H1 (cell line): ENCODE measurements around the gene TATDN2. TPM values are rescaled to one million over a fixed set of nuclear protein-coding genes. Genes with fewer than 3 reads are reported as not detected.

Experiments
- CTCF ChIA-PET: fragments of 300-600 bp; sonication (Branson Sonifier 250); formaldehyde crosslinking; loops from one replicate; lab custom pipeline; 2021; ENCODE audit not compliant: partially characterized antibody; lab: Charles Lee
- POLR2A ChIA-PET: fragments of 300-600 bp; sonication (Branson Sonifier 250); formaldehyde crosslinking; loops from one replicate; lab custom pipeline; 2021; ENCODE audit warnings: inconsistent platforms; ENCODE audit not compliant: partially characterized antibody; lab: Charles Lee
- DNase-seq, 2 experiments: peaks; one replicate each; pipeline versions ENCODE4 v3.0.0 to v3.0.0-alpha.2; 2010 to 2022; ENCODE audit warnings: low spot score in 2 of 2, low read depth in 1 of 2, mixed read lengths in 1 of 2
- FAIRE-seq: peaks from 2 replicates; lab custom pipeline; 2011; peaks lifted over from hg19 to GRCh38; lab: Jason Lieb, UNC
- H2AFZ ChIP-seq: 2 replicates; pipeline ENCODE4 v1.8.1; 2012; ENCODE audit warnings: low read length, inconsistent platforms
- H2AK5ac ChIP-seq: 2 replicates; pipeline ENCODE4 v1.6.1; 2013; ENCODE audit warnings: low read depth, low read length
- H2BK120ac ChIP-seq: replicated peaks from 2 replicates; pipeline ENCODE3; 2013; ENCODE audit warnings: low read depth, low read length, inconsistent platforms
- H2BK12ac ChIP-seq: 2 replicates; pipeline ENCODE4 v1.6.1; 2013; ENCODE audit warnings: low read depth, low read length
- H2BK15ac ChIP-seq: 2 replicates; pipeline ENCODE4 v1.6.1; 2013; ENCODE audit warnings: low read length
- H2BK20ac ChIP-seq: 2 replicates; pipeline ENCODE4 v1.6.1; 2013; ENCODE audit warnings: low read length
- H2BK5ac ChIP-seq: 2 replicates; pipeline ENCODE4 v1.6.1; 2013; ENCODE audit warnings: low read depth, low read length
- H3K14ac ChIP-seq: 2 replicates; pipeline ENCODE4 v1.6.1; 2013; ENCODE audit warnings: inconsistent platforms; ENCODE audit not compliant: insufficient read length
- H3K18ac ChIP-seq: 2 replicates; pipeline ENCODE4 v1.6.1; 2013; ENCODE audit warnings: low read length; ENCODE audit errors: extremely low read depth
- H3K23ac ChIP-seq: 2 replicates; pipeline ENCODE4 v1.6.1; 2013; ENCODE audit warnings: inconsistent platforms; ENCODE audit not compliant: insufficient read length
- H3K23me2 ChIP-seq: 2 replicates; pipeline ENCODE4 v1.6.1; 2013; ENCODE audit warnings: low read depth, low read length
- H3K27ac ChIP-seq: 2 replicates; pipeline ENCODE4 v1.6.1; 2011; ENCODE audit warnings: low read depth, low read length, inconsistent platforms
- H3K27me3 ChIP-seq, 4 experiments: replicated peaks in 1 of 4; 1 replicate in 1 of 4; 2 replicates in 3 of 4; pipeline versions ENCODE4 v1.6.1 to v1.8.1; 2011 to 2013; ENCODE audit warnings: low read length in 3 of 4, mild to moderate bottlenecking in 3 of 4, inconsistent platforms in 2 of 4, mixed read lengths in 2 of 4, moderate library complexity in 1 of 4; ENCODE audit not compliant: control insufficient read depth in 3 of 4, insufficient read depth in 3 of 4; ENCODE audit errors: extremely low read depth in 1 of 4
- H3K36me3 ChIP-seq, 4 experiments: 2 replicates each; pipeline versions ENCODE4 v1.6.1 to v1.8.1; 2011 to 2013; ENCODE audit warnings: mild to moderate bottlenecking in 4 of 4, low read length in 3 of 4, moderate library complexity in 2 of 4, control low read depth in 1 of 4, inconsistent platforms in 1 of 4; ENCODE audit not compliant: insufficient read depth in 4 of 4, control insufficient read depth in 2 of 4
- H3K4ac ChIP-seq: replicated peaks from 2 replicates; pipeline ENCODE3; 2013; ENCODE audit warnings: low read length, low read depth, mixed read lengths, inconsistent platforms; ENCODE audit not compliant: insufficient read length
- H3K4me1 ChIP-seq, 4 experiments: replicated peaks in 1 of 4; 1 replicate in 1 of 4; 2 replicates in 3 of 4; pipeline versions ENCODE4 v1.6.1 to v1.8.1; 2011 to 2013; ENCODE audit warnings: low read length in 3 of 4, inconsistent platforms in 2 of 4, mixed read lengths in 1 of 4; ENCODE audit not compliant: insufficient read depth in 4 of 4, control insufficient read depth in 3 of 4
- H3K4me2 ChIP-seq, 2 experiments: 2 replicates each; pipeline versions ENCODE4 v1.6.1 to v1.8.1; 2011 to 2013; ENCODE audit warnings: low read depth in 2 of 2, low read length in 2 of 2, control low read depth in 1 of 2, inconsistent platforms in 1 of 2, mild to moderate bottlenecking in 1 of 2; ENCODE audit not compliant: insufficient read depth in 1 of 2
- H3K4me3 ChIP-seq, 4 experiments: fragments of 200-600, 300-600 bp in 1 of 4; sonication (generic), shearing (Covaris generic), sonication (Bioruptor Twin) in 1 of 4; 2 replicates each; pipeline versions ENCODE4 v1.5.1 to v1.8.1; 2011 to 2016; ENCODE audit warnings: low read length in 4 of 4, low read depth in 3 of 4, control low read depth in 2 of 4, inconsistent platforms in 2 of 4, mild to moderate bottlenecking in 2 of 4, mixed read lengths in 1 of 4, moderate library complexity in 1 of 4; ENCODE audit not compliant: insufficient read depth in 2 of 4; ENCODE audit errors: extremely low read depth in 1 of 4
- H3K56ac ChIP-seq: replicated peaks from 2 replicates; pipeline ENCODE3; 2013; ENCODE audit warnings: low read depth, mild to moderate bottlenecking, mixed read lengths, low read length, inconsistent platforms; ENCODE audit not compliant: insufficient read length
- H3K79me1 ChIP-seq: 2 replicates; pipeline ENCODE4 v1.6.1; 2013; ENCODE audit warnings: low read depth, low read length, control low read depth
- H3K79me2 ChIP-seq, 2 experiments: 2 replicates each; pipeline versions ENCODE4 v1.6.1 to v1.8.1; 2012 to 2013; ENCODE audit warnings: low read length in 2 of 2, mild to moderate bottlenecking in 2 of 2, inconsistent platforms in 1 of 2; ENCODE audit not compliant: insufficient read depth in 2 of 2, control insufficient read depth in 1 of 2
- H3K9ac ChIP-seq, 4 experiments: replicated peaks in 1 of 4; 1 replicate in 1 of 4; 2 replicates in 3 of 4; pipeline versions ENCODE4 v1.6.1 to v1.8.1; 2011 to 2013; ENCODE audit warnings: low read depth in 3 of 4, low read length in 3 of 4, control low read depth in 2 of 4, mild to moderate bottlenecking in 2 of 4, moderate library complexity in 2 of 4, inconsistent platforms in 1 of 4; ENCODE audit errors: extremely low read depth in 1 of 4
- H3K9me3 ChIP-seq, 2 experiments: 2 replicates each; pipeline versions ENCODE4 v1.6.1 to v1.8.1; 2012 to 2013; ENCODE audit warnings: mild to moderate bottlenecking in 2 of 2, moderate library complexity in 2 of 2, control low read depth in 1 of 2, inconsistent platforms in 1 of 2, low read depth in 1 of 2, low read length in 1 of 2, mixed read lengths in 1 of 2; ENCODE audit not compliant: insufficient read depth in 2 of 2
- H4K20me1 ChIP-seq, 2 experiments: replicated peaks in 1 of 2; 2 replicates each; pipeline versions ENCODE3 to v1.8.1; 2011 to 2013; ENCODE audit warnings: inconsistent platforms in 2 of 2, low read length in 2 of 2, mild to moderate bottlenecking in 1 of 2; ENCODE audit not compliant: insufficient read depth in 2 of 2, control insufficient read depth in 1 of 2
- H4K5ac ChIP-seq: 2 replicates; pipeline ENCODE4 v1.6.1; 2013; ENCODE audit warnings: low read length, low read depth, mixed read lengths, inconsistent platforms; ENCODE audit not compliant: insufficient read length
- H4K8ac ChIP-seq: 2 replicates; pipeline ENCODE4 v1.8.0; 2013; ENCODE audit warnings: mild to moderate bottlenecking, moderate library complexity, low read length, inconsistent platforms; ENCODE audit not compliant: insufficient read depth; ENCODE audit errors: extremely low read depth
- H4K91ac ChIP-seq: replicated peaks from 2 replicates; pipeline ENCODE3; 2013; ENCODE audit warnings: low read length, mixed read lengths, inconsistent platforms; ENCODE audit not compliant: insufficient read length
- BCL11A ChIP-seq, 2 experiments: IDR thresholded peaks; one replicate each; pipeline ENCODE4 v1.6.1; 2011; ENCODE audit warnings: low read depth in 2 of 2, low read length in 2 of 2, mild to moderate bottlenecking in 2 of 2
- EZH2 ChIP-seq: fragments of 200-600 bp; sonication (generic); IDR thresholded peaks from 2 replicates; pipeline ENCODE4 v1.7.1; 2012; ENCODE audit warnings: low read depth, mild to moderate bottlenecking, moderate library complexity, low read length, inconsistent platforms; ENCODE audit not compliant: severe bottlenecking
- RBBP5 ChIP-seq: IDR thresholded peaks from 2 replicates; pipeline ENCODE4 v1.7.1; 2012; ENCODE audit warnings: low read depth, mild to moderate bottlenecking, inconsistent platforms, low read length, moderate library complexity, borderline replicate concordance
- RXRA ChIP-seq: IDR thresholded peaks from 2 replicates; pipeline ENCODE4 v1.6.1; 2011; ENCODE audit warnings: low read depth, mild to moderate bottlenecking, low read length, moderate library complexity; ENCODE audit not compliant: insufficient read depth
- TEAD4 ChIP-seq: IDR thresholded peaks from 2 replicates; pipeline ENCODE4 v1.6.1; 2012; ENCODE audit warnings: low read depth, low read length, inconsistent platforms, mixed read lengths
- YY1 ChIP-seq: IDR thresholded peaks from 2 replicates; pipeline ENCODE4 v1.6.1; 2011; ENCODE audit warnings: low read depth, mild to moderate bottlenecking, low read length
- ZNF274 ChIP-seq: IDR thresholded peaks from 2 replicates; pipeline ENCODE4 v1.7.0; 2012; ENCODE audit warnings: low read length, borderline replicate concordance; ENCODE audit errors: extremely low read depth
- WGBS, 2 experiments: shearing (Covaris generic) in 1 of 2; methylation state at CpG; one replicate each; pipeline versions ENCODE4 v1.1.6 to v1.1.7; 2013 to 2015; ENCODE audit warnings: low lambda C conversion rate in 2 of 2, mixed read lengths in 2 of 2, inconsistent platforms in 1 of 2, low coverage in 1 of 2, missing lambda C conversion rate in 1 of 2; ENCODE audit not compliant: insufficient replicate concordance in 2 of 2, insufficient coverage in 1 of 2, insufficient read length in 1 of 2; ENCODE audit errors: extremely low coverage in 1 of 2, missing lambda C conversion rate in 1 of 2; 5-methylcytosine and 5-hydroxymethylcytosine counted together
- polyA plus RNA-seq, 7 experiments: library from polyadenylated mRNA; depleted of rRNA in 3 of 7; stranded (reverse) in 5 of 7; unstranded in 2 of 7; fragments of >200 nt in 5 of 7; fragments of 200-250 nt in 2 of 7; gene quantifications; 1 replicate in 5 of 7; 2 replicates in 1 of 7; 4 replicates in 1 of 7; pipeline versions ENCODE4 v1.2.1 to v1.2.3, GENCODE V29; 2011 to 2013; ENCODE audit warnings: missing spikeins in 2 of 7, mixed read lengths in 2 of 7
- total RNA-seq: library from RNA; stranded (reverse); fragmentation: NEBNext Ultra II Directional; extraction: Animal tissue kit (Norgen Biotek cat#: 25700); gene quantifications from 2 replicates; pipeline ENCODE4 v1.2.1, GENCODE V29; 2021
- TF ChIP-seq, protein P1 (sequence below): IDR thresholded peaks from 2 replicates; pipeline ENCODE4 v1.6.1; 2011; ENCODE audit warnings: low read length, improper control_type of control experiment

TATDN2 gene
- total and polyA plus RNA-seq, 2 of the 8 experiments (the other 6 are each of a cell fraction or from before 2014, with no cell fraction given) = 12.1 to 34.8 TPM

DNA sequence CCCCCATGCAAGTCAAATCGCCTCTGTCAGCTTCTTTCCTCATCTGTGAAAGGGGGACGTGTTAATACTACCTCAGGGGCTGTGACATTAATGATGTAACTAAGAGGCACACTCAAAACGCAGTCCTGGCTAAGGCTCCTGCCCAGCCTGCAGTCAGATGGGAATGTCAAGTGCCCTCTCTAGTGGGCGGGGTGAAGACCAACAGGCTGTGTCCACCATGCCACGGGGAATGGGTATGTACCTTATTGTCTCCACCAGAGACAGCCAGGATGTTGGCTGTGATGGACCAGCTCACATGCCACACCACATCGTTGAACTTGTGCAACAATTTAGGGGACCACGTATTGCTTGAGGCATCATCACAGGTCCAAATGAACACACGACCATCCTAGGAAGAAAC, 55.5 kb downstream of the TATDN2 start:
- Histone ChIP-seq H3K4me1 (no peaks in the 10 kb centered on the region), H2AK5ac (no peak overlapping the region), H3K14ac (no peak overlapping the region), H3K23me2 (no peaks in the 10 kb centered on the region), H3K36me3 (peaks cover 16 to 69% (median 51%) of the 10 kb centered on the region in 4 experiments), H4K91ac (no peak overlapping the region), H2BK5ac (no peak overlapping the region), H3K23ac (no peak overlapping the region), H3K79me1 (no peaks in the 10 kb centered on the region; the same call in 1 of the 2 replicates), H3K9ac (no peak overlapping the region), H3K27ac (no peak overlapping the region), H2AFZ (no peak overlapping the region), H4K20me1 (peaks cover 5 to 7% of the 10 kb centered on the region in 2 experiments), H2BK120ac (no peak overlapping the region), H3K4ac (no peak overlapping the region), H4K5ac (no peak overlapping the region), H2BK15ac (no peak overlapping the region), H4K8ac (no peak overlapping the region), H3K79me2 (no peaks in the 10 kb centered on the region), H3K4me2 (no peak overlapping the region), H3K27me3 (no peaks in the 10 kb centered on the region), H3K4me3 (no peak overlapping the region), H3K9me3 (no peaks in the 10 kb centered on the region), H2BK20ac (no peak overlapping the region), H2BK12ac (no peak overlapping the region), H3K18ac (no peak overlapping the region), H3K56ac (no peak overlapping the region)
- no peak for DNase-seq
- POLR2A ChIA-PET = interaction anchor here (0.8 to 1.9 kb wide), 5 partner anchors 8 to 17 kb away, joined by 3 to 11 read pairs (median 6); partner anchors contain the start of gene GHRL
- FAIRE-seq = no peak
- 87% methylated on average over 8 of the region's 8 CpGs; no CpG with 5 or more reads in 1 of the 2 experiments for WGBS, 2 experiments
- CTCF ChIA-PET = interaction anchor here (0.6 to 1.5 kb wide), 8 partner anchors 10 to 491 kb away, joined by 3 to 8 read pairs (median 3); no protein-coding TSS in a partner anchor
- no peak for TF ChIP-seq YY1
- no peak for TF ChIP-seq RBBP5
- no peak for TF ChIP-seq BCL11A (IDR thresholded peaks at IDR 0.05; ENCODE audit: low read depth in 2 of 2, low read length in 2 of 2)
- TF ChIP-seq, protein P1, sequence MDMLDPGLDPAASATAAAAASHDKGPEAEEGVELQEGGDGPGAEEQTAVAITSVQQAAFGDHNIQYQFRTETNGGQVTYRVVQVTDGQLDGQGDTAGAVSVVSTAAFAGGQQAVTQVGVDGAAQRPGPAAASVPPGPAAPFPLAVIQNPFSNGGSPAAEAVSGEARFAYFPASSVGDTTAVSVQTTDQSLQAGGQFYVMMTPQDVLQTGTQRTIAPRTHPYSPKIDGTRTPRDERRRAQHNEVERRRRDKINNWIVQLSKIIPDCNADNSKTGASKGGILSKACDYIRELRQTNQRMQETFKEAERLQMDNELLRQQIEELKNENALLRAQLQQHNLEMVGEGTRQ = no peak
- TF ChIP-seq EZH2 = no peak
- no peak for TF ChIP-seq RXRA
- no peak for TF ChIP-seq TEAD4
- no peak for TF ChIP-seq ZNF274
